GM12874 (cell line): ENCODE results near the gene INPP5D.

Experiments used
- CTCF ChIP-seq: IDR thresholded peaks from 2 replicates; pipeline ENCODE4 v1.5.1; 2011; ENCODE audit warnings: low read depth, mild to moderate bottlenecking, control low read depth, low read length, moderate library complexity; ENCODE audit not compliant: insufficient read depth

Gene INPP5D

DNA sequence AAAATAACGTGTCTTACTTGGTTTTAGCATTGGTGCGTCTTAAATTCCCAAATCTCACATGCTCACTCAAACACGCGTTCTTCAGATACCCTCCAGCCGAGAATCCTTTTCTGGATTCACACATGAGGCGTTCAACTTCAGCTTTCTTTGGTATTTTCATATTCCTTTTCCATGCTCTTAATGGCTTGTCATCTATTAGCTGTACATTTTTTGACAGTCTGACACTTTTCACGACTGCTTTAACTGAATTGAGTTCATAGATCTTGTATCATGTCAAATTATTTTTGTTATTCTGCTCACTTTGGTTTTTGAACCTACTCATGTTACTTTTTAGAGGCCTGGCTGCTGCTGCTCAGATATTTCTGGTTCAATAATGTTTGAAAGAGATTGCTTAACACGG is 59.0 kb downstream of the INPP5D start:
- no peak for TF ChIP-seq CTCF

DNA sequence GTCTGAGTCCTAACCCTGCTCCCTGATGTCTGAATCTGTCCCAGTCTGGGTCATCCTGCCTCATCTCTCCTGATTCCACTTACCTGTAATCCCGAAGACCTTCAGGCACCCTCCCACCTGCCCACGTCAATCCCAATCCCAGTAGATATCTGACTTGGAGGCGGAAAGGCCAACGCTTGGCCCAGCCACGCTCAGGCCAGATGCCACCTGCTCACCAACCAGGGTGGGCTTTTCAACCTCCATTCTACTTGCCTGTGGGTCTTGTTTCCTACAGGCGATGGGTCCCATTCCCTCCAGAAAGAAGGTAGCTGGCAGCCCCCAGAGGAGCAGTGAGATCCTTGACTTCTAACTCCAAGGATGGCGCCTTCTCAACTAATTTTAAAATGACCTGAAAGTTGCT is 59.7 kb downstream of the INPP5D start:
- no peak for TF ChIP-seq CTCF

- TF ChIP-seq CTCF: no peak
Measured at GRCh38 chr2:233120459-233120858, 60.3 kb downstream of the INPP5D start.

DNA sequence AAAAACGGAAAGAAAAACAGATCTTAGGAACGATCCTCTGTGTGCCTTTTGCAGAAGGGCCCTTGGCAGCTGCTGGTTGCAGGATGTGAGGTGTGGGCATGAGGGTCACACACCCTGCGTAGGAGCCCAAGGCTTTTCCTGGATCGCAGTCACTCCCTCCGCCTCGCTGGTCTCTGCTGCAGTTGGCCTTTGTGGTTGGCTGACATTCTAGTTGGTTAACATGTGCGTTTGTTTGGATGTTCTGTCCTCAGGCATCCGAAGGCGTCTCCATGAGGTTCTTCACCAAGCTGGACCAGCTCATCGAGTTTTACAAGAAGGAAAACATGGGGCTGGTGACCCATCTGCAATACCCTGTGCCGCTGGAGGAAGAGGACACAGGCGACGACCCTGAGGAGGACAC is 61.7 kb downstream of the INPP5D start:
- TF ChIP-seq CTCF: no peak

DNA sequence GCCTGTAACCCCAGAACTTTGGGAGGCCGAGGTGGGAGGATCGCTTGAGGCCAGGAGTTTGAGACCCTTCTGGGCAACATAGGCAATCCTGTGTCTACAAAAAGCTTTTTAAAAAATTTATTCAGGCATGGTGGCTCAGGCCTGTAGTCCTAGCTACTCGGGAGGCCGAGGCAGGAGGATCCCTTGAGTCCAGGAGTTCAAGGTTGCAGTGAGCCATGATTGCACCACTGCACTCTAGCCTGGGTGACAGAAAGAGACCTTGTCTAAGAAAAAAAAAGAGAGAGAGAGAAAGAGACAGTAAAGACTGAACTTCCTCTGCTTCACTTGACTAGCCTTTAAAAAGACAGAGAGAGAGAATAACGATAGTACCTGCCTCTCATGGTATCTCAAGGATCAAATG is 62.4 kb downstream of the INPP5D start:
- no peak for TF ChIP-seq CTCF

- TF ChIP-seq CTCF: no peak
Measured at GRCh38 chr2:233124421-233125080, 64.4 kb downstream of the INPP5D start.

DNA sequence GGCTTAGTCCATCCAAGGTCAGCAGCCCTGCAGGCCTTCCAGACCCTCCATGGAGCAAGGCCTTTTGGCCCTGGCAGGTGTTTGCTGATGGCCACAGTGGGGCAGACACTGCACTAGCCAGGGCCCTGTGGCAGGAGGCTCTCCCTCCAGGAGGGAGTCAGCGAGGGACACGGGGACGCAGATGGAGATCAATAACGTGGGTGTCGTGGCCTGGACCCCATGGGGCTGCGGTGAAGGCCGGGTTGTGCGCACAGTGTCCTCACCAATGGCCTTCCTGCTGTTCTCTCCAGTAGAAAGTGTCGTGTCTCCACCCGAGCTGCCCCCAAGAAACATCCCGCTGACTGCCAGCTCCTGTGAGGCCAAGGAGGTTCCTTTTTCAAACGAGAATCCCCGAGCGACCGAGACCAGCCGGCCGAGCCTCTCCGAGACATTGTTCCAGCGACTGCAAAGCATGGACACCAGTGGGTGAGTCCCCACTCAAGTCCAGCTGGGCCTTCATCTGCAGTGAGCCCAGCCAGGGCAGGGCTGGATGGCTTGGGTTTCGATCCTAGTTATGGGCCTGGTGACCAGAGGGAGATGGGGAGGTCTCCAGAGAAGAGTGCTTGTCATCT is 65.4 kb downstream of the INPP5D start:
- TF ChIP-seq CTCF: no peak
